C4-2B (cell line): Measurements from ENCODE around the gene MRI1.

Experiments used
- H3K27ac ChIP-seq: fragments of 450-650 bp; 2 replicates; pipeline ENCODE4 v1.5.1; 2017
- ZFX ChIP-seq: fragments of 450-650 bp; IDR thresholded peaks from 2 replicates; pipeline ENCODE4 v1.6.1; 2017
- TF ChIP-seq, protein P1 (sequence below): fragments of 450-650 bp; conservative IDR thresholded peaks from 2 replicates; pipeline ENCODE4 v1.5.1; 2017; ENCODE audit warnings: mild to moderate bottlenecking

The MRI1 gene

GRCh38 chr19:13764101-13764807 is at the start of gene MRI1:
MRI1 (plus strand) TSS chr19:13764522; CDS start chr19:13764589, 67 bp downstream.
- peak within 1 kb of the TSS; percentile 78 for H3K27ac ChIP-seq
- no peak for TF ChIP-seq ZFX

GRCh38 chr19:13717194-13717643 is 47.1 kb upstream of the MRI1 start:
- H3K27ac ChIP-seq = no peak overlapping the region
- TF ChIP-seq ZFX = no peak

DNA sequence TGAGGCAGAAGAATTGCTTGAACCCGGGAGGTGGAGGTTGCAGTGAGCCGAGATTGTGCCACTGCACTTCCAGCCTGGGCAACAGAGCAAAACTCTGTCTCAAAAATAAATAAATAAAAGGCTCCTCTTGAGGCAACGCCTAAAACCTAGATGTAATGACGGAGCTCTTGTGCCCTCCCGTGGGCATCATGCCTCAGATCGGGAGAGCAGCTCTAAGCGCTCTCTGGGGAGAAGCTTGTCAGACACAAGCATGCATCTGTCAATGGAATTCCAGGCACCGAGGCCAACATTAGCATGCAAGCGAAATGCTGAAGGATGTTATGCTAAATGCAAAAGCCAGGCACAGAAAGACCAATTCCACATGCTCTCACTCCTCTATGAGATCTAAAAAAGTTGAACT is 45.6 kb upstream of the MRI1 start:
- no peak for TF ChIP-seq ZFX
- TF ChIP-seq, protein P1, sequence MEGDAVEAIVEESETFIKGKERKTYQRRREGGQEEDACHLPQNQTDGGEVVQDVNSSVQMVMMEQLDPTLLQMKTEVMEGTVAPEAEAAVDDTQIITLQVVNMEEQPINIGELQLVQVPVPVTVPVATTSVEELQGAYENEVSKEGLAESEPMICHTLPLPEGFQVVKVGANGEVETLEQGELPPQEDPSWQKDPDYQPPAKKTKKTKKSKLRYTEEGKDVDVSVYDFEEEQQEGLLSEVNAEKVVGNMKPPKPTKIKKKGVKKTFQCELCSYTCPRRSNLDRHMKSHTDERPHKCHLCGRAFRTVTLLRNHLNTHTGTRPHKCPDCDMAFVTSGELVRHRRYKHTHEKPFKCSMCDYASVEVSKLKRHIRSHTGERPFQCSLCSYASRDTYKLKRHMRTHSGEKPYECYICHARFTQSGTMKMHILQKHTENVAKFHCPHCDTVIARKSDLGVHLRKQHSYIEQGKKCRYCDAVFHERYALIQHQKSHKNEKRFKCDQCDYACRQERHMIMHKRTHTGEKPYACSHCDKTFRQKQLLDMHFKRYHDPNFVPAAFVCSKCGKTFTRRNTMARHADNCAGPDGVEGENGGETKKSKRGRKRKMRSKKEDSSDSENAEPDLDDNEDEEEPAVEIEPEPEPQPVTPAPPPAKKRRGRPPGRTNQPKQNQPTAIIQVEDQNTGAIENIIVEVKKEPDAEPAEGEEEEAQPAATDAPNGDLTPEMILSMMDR = peak; percentile 38

DNA sequence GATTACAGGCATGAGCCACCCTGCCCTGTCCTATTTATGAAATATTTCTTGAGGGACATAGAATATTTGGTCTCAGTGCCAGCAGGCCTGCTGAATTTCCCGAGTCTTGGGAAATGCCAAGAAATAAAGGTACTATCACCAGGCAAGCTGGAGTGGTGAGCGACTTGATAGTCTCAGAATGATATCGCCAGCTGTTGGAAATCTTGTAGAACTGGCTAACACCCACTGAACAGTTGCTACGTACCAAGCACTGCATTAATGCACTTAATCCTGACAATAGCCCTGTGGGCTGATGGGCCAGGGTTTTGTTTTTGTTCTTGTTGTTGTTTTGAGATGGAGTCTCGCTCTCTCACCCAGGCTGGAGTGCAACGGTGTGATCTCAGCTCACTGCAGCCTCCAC is 42.2 kb upstream of the MRI1 start:
- TF ChIP-seq, protein P1 = no peak
- no peak for TF ChIP-seq ZFX
- no peak overlapping the region for H3K27ac ChIP-seq

More for the DNA sequence above, 45.6 kb upstream of the MRI1 start:
- no peak overlapping the region for H3K27ac ChIP-seq

DNA sequence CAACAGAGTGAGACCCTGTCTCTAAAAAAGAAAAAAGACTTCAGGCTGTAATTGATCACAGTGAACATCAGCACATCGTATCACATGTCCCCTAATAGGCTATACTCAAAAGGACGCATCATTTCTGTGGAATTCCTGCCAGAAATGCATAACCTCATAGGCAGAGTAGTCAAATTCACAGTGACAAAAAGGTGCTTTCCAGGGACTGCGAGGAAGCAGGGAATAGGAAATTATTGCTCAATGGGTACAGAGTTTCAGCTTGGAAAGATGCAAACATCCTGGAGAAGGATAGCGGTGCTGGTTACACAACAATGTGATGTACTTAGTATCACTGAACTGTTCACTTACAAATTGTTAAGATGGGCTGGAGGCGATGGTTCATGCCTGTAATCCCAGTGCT is 41.1 kb upstream of the MRI1 start:
- TF ChIP-seq ZFX = no peak
- H3K27ac ChIP-seq = no peak overlapping the region

DNA sequence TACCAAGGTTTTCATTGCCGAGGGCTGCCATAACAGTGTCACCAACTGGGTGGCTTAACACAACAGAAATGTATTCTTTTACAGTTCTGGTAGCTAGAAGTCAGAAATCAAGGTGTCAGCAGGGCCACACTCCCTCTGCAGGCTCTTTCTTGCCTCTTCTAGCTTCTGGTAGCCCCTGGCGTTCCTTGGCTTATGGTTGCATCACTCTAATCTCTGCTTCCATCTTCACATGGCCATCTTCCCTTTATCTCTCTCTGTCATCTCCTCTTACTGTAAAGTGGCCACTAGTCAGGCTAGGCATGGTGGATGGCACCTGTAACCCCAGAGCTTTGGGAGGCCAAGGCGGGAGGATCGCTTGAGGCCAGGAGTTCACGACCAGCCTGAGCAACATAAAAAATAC is 38.0 kb upstream of the MRI1 start:
- TF ChIP-seq, protein P1 = no peak
- TF ChIP-seq ZFX = no peak
- no peak overlapping the region for H3K27ac ChIP-seq

- no peak overlapping the region for H3K27ac ChIP-seq
- TF ChIP-seq, protein P1 = no peak
- TF ChIP-seq ZFX = no peak
Observed at GRCh38 chr19:13727798-13728197, 36.5 kb upstream of the MRI1 start.

- no peak overlapping the region for H3K27ac ChIP-seq
- no peak for TF ChIP-seq ZFX
- TF ChIP-seq, protein P1 = no peak
Observed at GRCh38 chr19:13729859-13730258, 34.5 kb upstream of the MRI1 start.
